Cerebellar cortex (tissue), 1 donor: ENCODE results near the gene NFKBIL1.
"Not testable (repeated sequence)": the region's sequence is repeated elsewhere in the genome, so short reads cannot be mapped to it uniquely, and the experiment has no call there.

Experiments
- DNase-seq: peaks from one replicate; pipeline ENCODE4 v3.0.0-alpha.2; 2015; ENCODE audit warnings: low spot score

NFKBIL1 gene, protein sequence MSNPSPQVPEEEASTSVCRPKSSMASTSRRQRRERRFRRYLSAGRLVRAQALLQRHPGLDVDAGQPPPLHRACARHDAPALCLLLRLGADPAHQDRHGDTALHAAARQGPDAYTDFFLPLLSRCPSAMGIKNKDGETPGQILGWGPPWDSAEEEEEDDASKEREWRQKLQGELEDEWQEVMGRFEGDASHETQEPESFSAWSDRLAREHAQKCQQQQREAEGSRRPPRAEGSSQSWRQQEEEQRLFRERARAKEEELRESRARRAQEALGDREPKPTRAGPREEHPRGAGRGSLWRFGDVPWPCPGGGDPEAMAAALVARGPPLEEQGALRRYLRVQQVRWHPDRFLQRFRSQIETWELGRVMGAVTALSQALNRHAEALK

DNA sequence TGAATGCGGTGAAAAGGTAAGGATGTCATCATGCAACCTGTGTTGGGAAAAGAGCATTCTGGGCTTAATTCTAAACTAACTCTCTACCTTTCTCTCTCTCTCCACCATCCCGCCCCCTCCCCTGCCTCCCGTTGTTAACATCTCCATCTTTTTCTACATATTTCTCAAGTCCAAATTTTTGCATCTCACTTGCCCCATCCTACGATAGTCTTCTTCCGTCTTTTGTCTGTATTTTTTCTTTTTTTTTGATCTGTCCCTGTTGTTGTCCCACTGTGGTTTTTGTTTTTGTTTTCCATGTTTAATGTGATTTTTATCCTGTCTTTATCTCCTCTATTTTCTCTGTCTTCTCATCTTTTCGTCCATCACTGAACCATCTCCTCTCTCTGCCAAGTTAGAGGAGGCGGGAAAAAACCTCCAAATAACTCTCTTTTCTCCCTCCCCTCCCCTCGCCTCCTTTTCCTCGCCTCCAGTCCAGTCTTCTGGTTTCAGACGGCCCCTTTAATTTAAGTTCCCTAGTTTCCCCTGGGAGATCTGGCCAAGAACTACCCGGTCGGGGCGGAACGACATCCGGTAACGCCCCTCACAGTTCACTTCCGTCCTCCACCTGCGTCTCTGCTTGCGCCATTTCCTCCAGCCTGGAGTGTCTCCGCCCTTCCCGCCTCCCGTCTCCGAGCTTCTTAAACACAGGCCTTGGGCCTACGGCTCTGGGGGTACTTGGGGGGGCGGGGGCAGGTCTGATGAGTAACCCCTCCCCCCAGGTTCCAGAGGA is at the start of gene NFKBIL1:
Gene NFKBIL1 (plus strand): TSS at position 651 of the 769 bp plus-strand sequence. CDS start 87 bp downstream, at position 738.
- peak; percentile 99 for DNase-seq

DNA sequence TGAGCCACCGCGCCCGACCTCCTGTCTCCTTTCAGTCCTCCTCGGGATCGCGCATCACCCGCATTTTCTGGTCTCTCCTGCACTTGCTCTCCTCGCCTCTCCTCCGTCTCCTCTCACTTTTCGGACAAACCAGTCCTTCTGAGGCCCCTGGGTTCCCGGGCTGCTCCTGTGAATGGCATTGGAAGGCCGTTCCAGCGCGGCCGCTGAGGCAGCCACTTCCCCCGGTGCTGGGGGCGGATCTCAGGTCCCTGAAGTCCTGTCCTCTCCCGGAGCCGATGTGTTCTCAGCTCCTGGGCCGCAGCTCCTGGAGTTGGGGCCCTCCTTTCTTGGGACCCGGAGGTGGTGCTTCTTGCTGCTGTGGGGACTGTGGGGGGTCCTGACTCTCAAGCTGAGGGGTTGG is 48.7 kb upstream of the NFKBIL1 start:
- DNase-seq = peak; percentile 34

DNA sequence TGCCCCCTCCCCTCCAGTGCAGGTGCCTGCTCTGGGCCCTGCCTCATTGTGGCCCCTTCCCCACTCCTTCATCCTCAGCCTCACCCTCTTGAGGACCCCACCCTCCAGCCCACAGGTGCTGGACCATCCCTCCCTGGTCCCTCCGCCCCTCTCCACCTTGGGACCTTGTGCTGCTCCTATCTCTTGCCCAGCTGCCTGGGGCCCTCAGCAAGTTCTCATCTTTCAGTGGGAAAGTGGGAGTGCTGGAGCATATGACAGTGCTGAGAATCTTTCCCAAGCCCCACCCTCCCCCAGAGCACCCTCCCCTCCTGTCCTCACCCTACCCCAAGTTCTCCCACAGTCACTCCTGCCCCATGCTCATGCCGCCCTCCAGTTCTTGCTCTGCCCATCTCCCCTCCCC is 47.8 kb upstream of the NFKBIL1 start:
- not testable (repeated sequence) for DNase-seq

DNA sequence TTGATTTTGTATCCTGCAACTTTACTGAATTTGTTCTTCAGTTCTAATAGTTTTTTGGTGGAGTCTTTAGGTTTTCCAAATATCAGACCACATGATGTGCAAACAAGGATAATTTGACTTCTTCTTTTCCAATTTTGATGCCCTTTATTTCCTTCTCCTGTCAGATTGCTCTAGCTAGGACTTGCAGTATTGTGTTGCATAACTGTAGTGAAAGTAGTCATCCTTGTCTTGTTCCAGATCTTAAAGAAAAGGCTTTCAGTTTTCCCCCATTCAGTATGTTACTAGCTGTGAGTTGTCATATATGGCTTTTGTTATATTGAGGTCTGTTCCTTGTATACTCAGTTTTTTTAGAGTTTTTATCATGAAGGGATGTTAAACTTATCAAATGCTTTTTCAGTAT is 44.8 kb upstream of the NFKBIL1 start:
- no peak for DNase-seq

DNA sequence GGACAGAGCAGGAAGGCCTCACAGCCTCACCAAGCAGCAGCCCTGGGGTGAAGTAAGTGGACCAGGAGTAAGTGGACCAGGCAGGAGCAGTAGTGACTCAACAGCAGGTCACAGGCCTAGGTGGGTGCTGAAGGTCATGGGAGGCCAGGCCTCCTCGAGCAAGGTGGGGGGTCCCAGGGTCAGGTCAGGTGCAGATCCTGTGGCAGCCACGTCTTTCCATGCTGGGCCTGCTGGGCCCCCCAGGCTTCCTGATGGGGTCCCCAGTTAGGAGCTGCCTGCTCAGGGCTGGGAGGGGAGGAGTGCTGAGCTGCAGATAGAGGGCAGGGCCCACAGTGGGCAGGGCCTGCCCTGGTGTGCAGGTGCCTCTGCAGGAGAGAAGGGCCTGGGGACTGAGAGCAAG is 38.4 kb upstream of the NFKBIL1 start:
- DNase-seq = not testable (repeated sequence)

DNA sequence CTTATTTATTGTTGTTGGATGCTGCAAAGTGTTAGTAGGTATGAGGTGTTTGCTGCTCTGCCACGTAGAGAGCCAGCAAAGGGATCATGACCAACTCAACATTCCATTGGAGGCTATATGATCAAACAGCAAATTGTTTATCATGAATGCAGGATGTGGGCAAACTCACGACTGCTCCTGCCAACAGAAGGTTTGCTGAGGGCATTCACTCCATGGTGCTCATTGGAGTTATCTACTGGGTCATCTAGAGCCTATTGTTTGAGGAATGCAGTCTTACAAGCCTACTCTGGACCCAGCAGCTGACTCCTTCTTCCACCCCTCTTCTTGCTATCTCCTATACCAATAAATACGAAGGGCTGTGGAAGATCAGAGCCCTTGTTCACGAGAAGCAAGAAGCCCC is 37.4 kb upstream of the NFKBIL1 start:
- DNase-seq = no peak

DNA sequence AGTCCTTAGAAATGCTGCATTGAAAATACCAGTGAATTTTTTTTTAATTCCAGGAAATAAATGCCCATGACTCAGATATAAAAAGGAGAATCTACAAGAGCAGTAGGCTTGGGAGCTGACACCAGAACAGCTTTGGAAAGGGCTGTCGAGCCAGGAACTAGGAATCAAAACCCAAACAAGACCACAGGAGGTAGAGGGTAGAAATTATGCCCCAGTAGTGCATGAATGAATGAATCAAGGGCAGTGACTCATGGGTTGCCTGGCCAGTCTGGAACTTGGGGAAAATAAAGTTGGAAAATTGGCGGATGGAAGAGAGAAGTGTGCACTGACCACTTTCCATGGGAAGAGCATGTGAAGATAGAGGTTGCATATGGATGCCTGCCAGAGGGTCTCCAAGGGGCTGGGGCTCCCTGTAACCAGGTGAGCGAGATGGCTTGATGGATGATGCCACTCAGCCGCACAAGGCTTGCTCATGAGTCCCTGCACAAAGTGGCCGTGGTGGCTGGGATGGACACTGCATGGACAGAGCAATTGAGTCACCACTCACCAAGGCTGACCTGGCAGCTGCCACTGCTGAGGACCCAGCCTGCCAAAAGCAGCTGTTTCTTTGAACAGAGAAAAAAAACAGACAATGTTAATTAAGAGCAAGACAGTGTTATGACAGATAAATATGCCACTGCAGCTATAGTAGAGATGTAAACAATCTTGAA is 33.8 kb upstream of the NFKBIL1 start:
- no peak for DNase-seq

DNA sequence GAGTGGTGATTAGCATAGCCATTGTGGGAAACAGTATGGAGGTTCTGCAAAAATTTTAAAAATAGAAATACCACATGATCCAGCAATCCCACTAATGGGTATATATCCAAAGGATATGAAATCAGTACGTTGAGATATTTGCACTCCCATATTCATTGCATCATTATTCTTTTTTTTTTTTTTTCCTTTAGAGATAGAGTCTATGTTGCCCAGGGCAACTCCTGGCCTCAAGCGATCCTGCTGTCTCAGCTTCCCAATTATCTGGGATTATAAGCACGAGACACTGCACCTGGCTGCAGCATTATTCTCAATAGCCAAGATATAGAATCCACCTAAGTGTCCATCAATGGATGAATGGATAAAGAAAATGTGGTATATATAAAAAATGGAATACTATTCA is 25.6 kb upstream of the NFKBIL1 start:
- no peak for DNase-seq

DNA sequence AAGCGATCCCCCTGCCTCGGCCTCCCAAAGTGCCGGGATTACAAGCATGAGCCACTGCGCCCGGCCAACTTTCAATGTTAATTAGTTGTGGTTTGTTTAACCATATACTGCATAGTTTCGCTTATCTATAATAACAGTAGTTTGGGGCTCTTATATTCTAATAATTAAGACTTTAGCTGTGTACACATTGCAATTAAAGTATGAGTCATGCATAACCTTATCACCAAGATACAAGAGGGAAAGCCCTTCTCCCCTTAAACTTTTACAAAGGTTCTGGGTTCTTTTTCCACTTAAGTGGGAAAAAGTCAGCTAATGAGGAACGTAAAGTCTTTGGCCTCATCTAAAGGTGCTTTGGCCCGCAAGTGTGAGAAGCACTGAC is 21.9 kb upstream of the NFKBIL1 start:
- DNase-seq = no peak

DNA sequence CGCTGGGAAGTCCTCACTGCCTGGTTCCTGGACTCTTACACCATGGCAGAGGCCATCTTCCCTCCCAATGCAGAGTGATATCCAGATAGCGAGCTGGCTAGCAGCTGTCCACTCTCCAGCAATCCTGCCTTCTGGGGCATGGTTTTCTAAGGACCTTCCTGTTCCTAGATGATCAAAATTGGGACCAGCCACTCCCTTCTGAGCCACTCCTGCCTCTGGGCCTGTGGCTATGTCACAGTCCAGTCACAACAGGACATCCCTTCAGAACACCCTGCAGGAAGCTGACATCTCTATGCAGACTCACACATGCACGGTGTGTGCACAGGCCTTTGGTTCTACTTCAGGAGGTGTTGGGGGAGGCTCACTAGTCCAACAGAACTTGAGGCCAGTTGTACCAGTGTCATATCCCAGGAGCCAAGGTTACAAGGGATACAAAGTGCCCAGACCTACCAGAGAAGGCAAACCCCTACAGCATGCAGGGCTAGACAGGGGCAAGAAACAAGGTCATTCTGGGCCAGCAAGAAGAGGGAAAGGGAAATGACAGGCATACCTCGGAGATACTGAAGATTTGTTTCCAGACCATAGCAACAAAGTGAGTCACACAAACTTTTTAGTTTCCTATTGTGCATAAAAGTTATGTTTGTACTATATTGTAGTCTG is 21.3 kb upstream of the NFKBIL1 start:
- DNase-seq = no peak

DNA sequence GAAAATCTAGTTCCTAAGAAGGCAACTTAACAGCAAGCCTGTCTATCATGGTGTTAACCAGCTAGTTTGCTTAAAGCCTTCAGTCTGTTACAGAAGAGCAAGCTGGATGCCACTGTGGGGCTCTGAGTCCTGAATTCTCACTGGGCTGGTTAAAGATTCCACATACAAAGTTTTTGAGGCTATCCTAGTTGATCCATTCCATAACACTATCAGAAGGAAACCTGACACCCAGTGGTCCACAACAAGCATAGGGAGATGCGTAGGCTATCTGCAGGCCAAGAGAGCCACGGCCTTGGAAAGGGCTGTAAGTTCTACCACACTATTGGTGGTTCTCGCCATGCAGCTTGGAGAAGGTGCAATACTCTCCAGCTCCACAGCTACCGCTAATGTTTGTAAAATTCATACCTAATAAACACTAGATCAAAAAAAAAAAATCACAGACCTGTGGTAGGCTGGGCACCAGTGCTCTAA is 19.1 kb upstream of the NFKBIL1 start:
- peak; percentile 45 for DNase-seq

DNA sequence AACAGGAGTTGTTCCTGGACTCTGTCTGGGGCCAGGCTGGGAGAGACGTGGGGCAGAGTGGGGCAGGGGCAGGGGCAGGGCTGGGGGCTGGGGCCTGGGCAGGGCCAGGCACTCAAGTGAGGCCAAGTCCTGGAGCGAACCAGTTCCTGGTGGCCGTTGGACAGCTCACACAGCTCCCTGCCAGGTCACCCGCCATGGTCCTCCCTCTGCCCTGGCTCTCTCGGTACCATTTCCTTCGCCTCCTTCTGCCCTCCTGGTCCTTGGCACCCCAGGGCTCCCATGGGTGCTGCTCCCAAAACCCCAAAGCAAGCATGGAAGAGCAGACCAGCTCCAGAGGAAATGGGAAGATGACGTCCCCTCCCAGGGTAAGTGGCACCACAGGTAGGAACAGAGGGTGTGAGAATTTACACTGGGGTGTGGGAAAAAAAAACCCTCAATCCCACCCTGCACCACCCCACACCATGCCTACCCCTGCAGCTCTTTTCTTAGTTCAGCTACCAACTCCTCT is 18.5 kb upstream of the NFKBIL1 start, which contains the start of gene MCCD1:
Gene MCCD1 (plus strand): TSS at position 142 of the 508 bp plus-strand sequence. CDS start 53 bp downstream, at position 195.
- DNase-seq = peak; percentile 21

DNA sequence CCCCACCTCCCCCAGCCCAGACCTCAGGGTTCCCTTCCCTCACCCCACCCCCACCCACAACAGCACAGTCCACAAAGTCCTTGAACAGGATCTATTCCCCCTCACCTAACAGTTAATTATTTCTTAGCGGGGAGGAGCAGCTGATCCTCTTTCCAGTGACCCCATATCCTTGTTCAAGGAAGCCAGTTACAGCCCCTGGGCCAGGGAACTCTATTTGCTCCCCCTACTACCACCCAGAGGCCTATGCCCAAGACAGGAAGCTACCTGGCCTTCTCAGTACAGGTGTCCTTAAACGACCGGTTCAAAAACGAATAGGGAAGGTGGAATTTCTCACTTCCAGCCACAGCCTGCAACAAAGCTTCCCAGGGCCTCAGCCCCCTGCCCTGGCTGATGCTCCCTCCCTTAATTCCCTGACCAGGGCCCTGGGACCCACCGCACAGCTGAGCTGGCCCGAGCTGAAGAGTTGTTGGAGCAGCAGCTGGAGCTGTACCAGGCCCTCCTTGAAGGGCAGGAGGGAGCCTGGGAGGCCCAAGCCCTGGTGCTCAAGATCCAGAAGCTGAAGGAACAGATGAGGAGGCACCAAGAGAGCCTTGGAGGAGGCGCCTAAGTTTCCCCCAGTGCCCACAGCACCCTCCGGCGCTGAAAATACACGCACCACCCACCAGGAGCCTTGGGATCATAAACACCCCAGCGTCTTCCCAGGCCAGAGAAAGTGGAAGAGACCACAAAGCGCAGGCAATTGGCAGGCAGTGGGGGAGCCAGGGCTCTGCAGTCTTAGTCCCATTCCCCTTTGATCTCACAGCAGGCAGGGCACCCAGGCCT is 17.9 kb upstream of the NFKBIL1 start:
- DNase-seq = peak; percentile 29

DNA sequence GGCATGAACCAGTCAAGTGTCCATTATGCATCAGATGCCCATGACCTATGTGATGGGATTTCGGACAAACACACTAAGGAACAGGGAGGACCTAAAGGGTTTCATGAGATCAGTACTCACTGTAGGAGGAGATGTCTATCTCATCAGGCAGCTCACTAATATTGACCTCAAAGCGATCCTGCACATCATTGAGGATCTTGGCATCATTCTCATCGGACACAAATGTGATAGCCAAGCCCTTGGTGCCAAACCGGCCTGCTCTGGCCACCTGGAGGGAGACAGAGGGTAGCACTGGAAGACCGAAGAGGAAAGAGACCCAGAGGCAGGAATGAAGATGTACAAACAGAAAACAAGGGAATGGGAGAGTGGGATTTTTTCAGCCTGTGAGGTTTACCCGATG is 16.7 kb upstream of the NFKBIL1 start:
- DNase-seq = peak; percentile 22

DNA sequence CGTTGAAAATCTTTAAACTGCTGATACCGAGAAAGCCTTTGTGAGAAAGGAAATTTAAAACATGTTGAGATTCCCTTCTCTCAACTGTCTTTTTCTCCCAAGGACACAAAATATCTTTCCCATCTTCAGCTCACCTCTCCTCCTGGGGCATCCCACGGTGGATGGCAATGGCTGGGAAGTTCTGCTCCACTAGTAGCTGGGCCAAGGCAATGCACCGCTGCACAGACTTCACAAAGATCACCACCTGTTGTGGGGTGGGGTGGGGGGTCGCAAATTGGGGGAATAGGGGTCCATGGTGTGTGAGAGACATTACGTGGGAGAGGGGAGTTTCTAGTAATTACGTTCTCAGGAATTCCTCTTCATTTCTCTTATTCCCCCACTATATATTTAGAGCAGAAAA is 16.2 kb upstream of the NFKBIL1 start:
- DNase-seq = no peak

DNA sequence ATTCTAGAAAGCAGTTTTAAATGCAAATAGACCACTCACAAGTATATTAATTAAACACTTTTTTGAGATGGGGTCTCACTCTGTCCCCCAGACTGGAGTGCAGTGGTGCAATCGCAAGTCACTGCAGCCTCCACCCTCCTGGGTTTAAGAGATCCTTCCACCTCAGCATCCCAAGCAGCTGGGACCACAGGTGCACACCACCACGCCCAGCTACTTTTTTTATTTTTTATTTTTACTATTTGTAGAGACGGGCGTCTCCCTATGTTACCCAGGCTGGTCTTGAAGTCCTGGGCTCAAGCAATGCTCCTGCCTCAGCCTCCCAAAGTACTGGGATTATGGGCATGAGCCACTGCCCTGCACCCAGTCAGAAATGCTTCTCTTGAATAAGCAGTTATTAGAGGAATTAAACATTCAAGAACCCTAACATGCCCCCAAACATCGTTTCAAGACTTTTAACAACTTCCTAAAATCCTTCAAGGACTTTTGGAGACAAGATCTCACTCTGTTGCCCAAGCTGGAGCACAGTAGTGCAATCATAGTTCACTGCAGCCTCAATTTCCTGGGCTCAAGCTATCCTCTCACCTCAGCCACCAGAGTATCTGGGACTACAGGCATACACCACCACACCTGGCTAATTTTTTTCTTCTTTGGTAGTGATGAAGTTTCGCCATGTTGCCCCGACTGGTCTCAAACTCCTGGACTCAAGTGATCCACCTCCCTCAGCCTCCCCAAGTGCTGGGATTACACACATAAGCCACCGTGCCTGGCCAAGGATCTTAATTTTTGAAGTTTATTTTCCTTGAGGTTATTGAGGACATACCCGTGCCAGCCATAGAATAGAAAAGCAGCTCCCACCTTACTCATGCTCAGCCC is 15.4 kb upstream of the NFKBIL1 start:
- DNase-seq = no peak

DNA sequence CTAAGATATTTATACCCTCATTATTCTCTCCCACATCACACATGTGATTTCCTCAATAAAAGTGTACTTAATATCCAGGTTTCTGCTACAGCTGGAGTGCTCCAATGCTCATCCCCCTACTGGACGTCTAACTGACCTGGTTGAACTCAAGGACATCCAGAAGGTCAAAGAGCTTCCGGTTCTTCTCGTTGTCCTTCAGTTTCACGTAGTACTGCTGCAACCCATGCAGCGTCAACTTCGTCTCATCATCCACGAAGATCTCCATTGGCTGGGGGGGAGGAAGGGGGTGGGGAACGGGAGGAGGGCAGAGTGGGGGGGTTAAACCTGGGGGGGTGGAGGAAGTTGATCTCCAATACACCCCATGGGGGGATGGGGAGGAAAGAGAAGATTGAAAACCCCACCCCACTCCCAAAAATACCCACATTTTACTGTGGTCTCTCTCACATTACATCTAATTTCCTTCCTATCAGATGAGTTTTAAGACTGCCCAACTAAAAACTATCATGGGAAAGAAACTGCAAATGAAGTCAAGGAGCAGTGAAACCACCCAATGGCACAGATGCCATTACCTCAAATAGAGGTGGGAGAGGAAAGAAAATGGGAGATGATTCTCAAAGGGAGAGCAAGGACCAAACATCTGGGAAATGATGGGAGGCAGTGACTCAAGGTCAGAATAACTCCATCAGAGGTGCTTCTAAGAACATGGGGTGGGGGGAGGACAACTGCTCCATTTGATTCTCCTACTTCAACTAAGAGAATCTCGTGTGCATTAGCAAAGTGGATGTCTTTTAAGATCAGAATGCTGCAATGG is 14.6 kb upstream of the NFKBIL1 start:
- no peak for DNase-seq

DNA sequence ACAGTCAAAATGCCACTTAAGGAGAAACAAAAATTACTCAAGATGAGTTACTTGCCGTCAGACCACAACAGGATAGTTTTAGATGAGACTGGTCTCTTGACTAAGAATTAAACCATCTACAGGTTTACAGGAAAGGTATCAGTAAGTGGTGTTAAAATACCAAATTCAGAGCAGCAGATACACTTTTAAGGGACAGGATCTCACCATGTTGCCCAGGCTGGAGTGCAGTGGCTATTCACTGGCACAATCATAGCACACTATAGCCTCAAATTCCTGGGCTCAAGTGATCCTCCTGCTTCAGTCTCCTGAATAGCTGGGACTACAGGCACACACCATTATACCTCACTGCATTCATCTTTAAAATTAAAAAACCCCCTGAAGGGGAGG is 14.0 kb upstream of the NFKBIL1 start:
- DNase-seq = no peak

DNA sequence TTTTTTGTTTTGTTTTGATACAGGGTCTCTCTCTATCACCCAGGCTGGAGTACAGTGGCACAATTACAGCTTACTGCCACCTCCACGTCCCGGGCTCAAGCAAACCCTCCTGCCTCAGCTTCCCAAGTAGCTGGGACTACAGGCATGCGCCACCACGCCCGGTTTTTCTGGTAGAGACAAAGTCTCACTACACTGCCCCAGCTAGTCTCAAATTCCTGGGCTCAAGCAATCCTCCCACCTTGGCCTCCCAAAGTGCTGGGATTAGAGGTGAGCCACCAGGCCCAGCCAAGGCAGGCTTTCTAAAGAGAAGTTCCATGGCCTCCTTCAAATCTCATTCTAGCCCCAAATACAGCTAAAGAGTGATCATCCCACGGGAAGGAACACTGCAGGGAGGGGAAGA is 13.4 kb upstream of the NFKBIL1 start:
- DNase-seq = no peak
